CD4-positive, alpha-beta memory T cell (primary cell): ENCODE data around the gene POLR3G. TPM values are rescaled to one million over a fixed set of nuclear protein-coding genes. Genes with fewer than 3 reads are reported as not detected.

Source experiments
- CTCF ChIA-PET: fragments of 350-600 bp; sonication (Branson Sonifier 250); formaldehyde crosslinking; loops from one replicate; lab custom pipeline; 2021; ENCODE audit warnings: inconsistent platforms; ENCODE audit not compliant: partially characterized antibody; lab: Charles Lee
- POLR2A ChIA-PET: fragments of 350-600 bp; sonication (Branson Sonifier 250); formaldehyde crosslinking; loops from one replicate; lab custom pipeline; 2021; ENCODE audit not compliant: partially characterized antibody; lab: Charles Lee
- DNase-seq, 5 donors: peaks; one replicate each; pipeline versions ENCODE4 v3.0.0 to v3.0.0-alpha.2; 2020 to 2022; ENCODE audit warnings: mixed read lengths in 1 of 5
- H3K27ac ChIP-seq: one replicate; pipeline ENCODE4 v1.7.0; 2013; ENCODE audit warnings: low read depth, low read length
- H3K27me3 ChIP-seq: 2 replicates; pipeline ENCODE4 v1.7.0; 2013; ENCODE audit warnings: mild to moderate bottlenecking, low read length, moderate library complexity; ENCODE audit not compliant: insufficient read depth
- H3K36me3 ChIP-seq: 2 replicates; pipeline ENCODE4 v1.7.0; 2013; ENCODE audit warnings: mild to moderate bottlenecking, low read length, moderate library complexity; ENCODE audit not compliant: insufficient read depth
- H3K4me1 ChIP-seq: 2 replicates; pipeline ENCODE4 v1.7.0; 2013; ENCODE audit warnings: mild to moderate bottlenecking, low read length, moderate library complexity; ENCODE audit not compliant: insufficient read depth
- H3K4me3 ChIP-seq, 2 donors: one replicate each; pipeline ENCODE4 v1.7.0; 2013; ENCODE audit warnings: low read length in 2 of 2, mild to moderate bottlenecking in 1 of 2
- H3K9me3 ChIP-seq, 2 donors: one replicate each; pipeline ENCODE4 v1.7.0; 2013; ENCODE audit warnings: low read length in 2 of 2, control low read depth in 1 of 2; ENCODE audit not compliant: control insufficient read depth in 1 of 2
- H3K27ac Mint-ChIP-seq, 7 donors: one replicate each; pipeline ENCODE4 v1.8.0; 2020 to 2021; ENCODE audit warnings: mixed read lengths in 7 of 7, mild to moderate bottlenecking in 6 of 7, inconsistent platforms in 3 of 7, moderate library complexity in 3 of 7
- H3K27me3 Mint-ChIP-seq, 2 donors: one replicate each; pipeline ENCODE4 v1.8.0; 2020 to 2021; ENCODE audit warnings: mixed read lengths in 2 of 2
- H3K36me3 Mint-ChIP-seq, 2 donors: one replicate each; pipeline ENCODE4 v1.8.0; 2020 to 2021; ENCODE audit warnings: mixed read lengths in 2 of 2, inconsistent platforms in 1 of 2, mild to moderate bottlenecking in 1 of 2
- H3K4me1 Mint-ChIP-seq, 4 donors: one replicate each; pipeline ENCODE4 v1.8.0; 2020 to 2021; ENCODE audit warnings: mixed read lengths in 4 of 4, mild to moderate bottlenecking in 1 of 4
- H3K4me3 Mint-ChIP-seq, 8 donors: one replicate each; pipeline ENCODE4 v1.8.0; 2020 to 2021; ENCODE audit warnings: mixed read lengths in 8 of 8, mild to moderate bottlenecking in 7 of 8, moderate library complexity in 6 of 8, inconsistent platforms in 3 of 8
- H3K9me3 Mint-ChIP-seq, 8 donors: one replicate each; pipeline ENCODE4 v1.8.0; 2020 to 2021; ENCODE audit warnings: mixed read lengths in 8 of 8, mild to moderate bottlenecking in 5 of 8, inconsistent platforms in 3 of 8, moderate library complexity in 1 of 8
- intact Hi-C: fragments of 100-400 bp; cut with micrococcal nuclease; formaldehyde crosslinking; loops from one replicate; pipeline ENCODE4 v1.15.1; 2023
- polyA plus RNA-seq, 2 donors: library from polyadenylated mRNA; unstranded; fragments of 300-500 nt; fragmentation: Illumina TruSeq; gene quantifications; one replicate each; pipeline ENCODE4 v1.2.3, GENCODE V29; 2021
- total RNA-seq, 2 experiments: library from RNA; stranded (reverse); gene quantifications; one replicate each; pipeline ENCODE4 v1.2.3, GENCODE V29; 2021

Gene POLR3G
- total RNA-seq = 1 to 10 TPM; 1.2 to 1.5 TPM
- 1 to 10 TPM; 1.4 to 2.2 TPM for polyA plus RNA-seq

- Mint-ChIP-seq H3K9me3 (peaks cover 0 to 10% (median under 1%) of the 10 kb centered on the region in 8 donors), H3K27ac (peak within 1 kb of the TSS; percentile 84 to 98 (median 95)), H3K27me3 (no peaks in the 10 kb centered on the region), H3K4me1 (peaks cover 24 to 46% (median 35%) of the 10 kb centered on the region in 4 donors), H3K4me3 (peak within 1 kb of the TSS; percentile 95 to 99 (median 99)), H3K36me3 (peaks cover 13 to 20% of the 10 kb centered on the region in 2 donors)
- CTCF ChIA-PET = interaction anchor here (0.6 to 5.4 kb wide), 11 partner anchors 9 to 842 kb away, joined by 3 to 45 read pairs (median 3); partner anchors contain the start of genes CETN3 and LYSMD3
- no peaks in the 10 kb centered on the region for H3K36me3 ChIP-seq
- H3K27ac ChIP-seq = peak within 1 kb of the TSS; percentile 66
- no peaks in the 10 kb centered on the region for H3K9me3 ChIP-seq
- peak within 1 kb of the TSS; percentile 79 to 87 for H3K4me3 ChIP-seq
- POLR2A ChIA-PET = interaction anchor here (1.0 to 7.0 kb wide), 8 partner anchors 10 to 910 kb away, joined by 3 to 72 read pairs (median 8); partner anchors contain the start of genes ARRDC3, CETN3 and LYSMD3
- peak; percentile 91 to 93 (median 92) for DNase-seq
- H3K27me3 ChIP-seq = no peaks in the 10 kb centered on the region
- peaks cover 35% of the 10 kb centered on the region for H3K4me1 ChIP-seq
- intact Hi-C loops = loop anchor here (1.0 to 2.0 kb wide), 4 partner anchors 36 to 907 kb away; partner anchors contain the start of genes CETN3 and LYSMD3
Observed at GRCh38 chr5:90474235-90475107, at the start of gene POLR3G, which contains the start of gene MBLAC2. Gene POLR3G (plus strand): TSS chr5:90474864. CDS start chr5:90485568, 10,704 bp downstream. Gene MBLAC2 (minus strand): TSS chr5:90474771. CDS start chr5:90474292, 479 bp downstream.

GRCh38 chr5:90434116-90434714 lies 40.4 kb upstream of the POLR3G start:
- Mint-ChIP-seq H3K36me3 (no peaks in the 10 kb centered on the region), H3K27ac (no peak overlapping the region), H3K4me3 (no peak overlapping the region), H3K27me3 (peaks cover 7% of the 10 kb centered on the region in 2 donors), H3K4me1 (no peaks in the 10 kb centered on the region), H3K9me3 (no peaks in the 10 kb centered on the region)
- H3K27ac ChIP-seq = no peak overlapping the region
- H3K4me1 ChIP-seq = no peaks in the 10 kb centered on the region
- ChIA-PET CTCF (interaction anchor here (1.1 to 2.1 kb wide), 5 partner anchors 23 to 1706 kb away, joined by 3 to 10 read pairs (median 5); partner anchors contain the start of gene LYSMD3), POLR2A (interaction anchor here (1.1 kb wide), 1 partner anchor 24 kb away, joined by 7 read pairs; the partner anchor contains the start of gene CETN3)
- peak in 4 of 5 donors; percentile 19 to 26 (median 22) for DNase-seq
- intact Hi-C loops = loop anchor here (1.0 kb wide), 2 partner anchors 1701 to 1705 kb away; no protein-coding TSS in a partner anchor
- H3K27me3 ChIP-seq = no peaks in the 10 kb centered on the region
- no peaks in the 10 kb centered on the region for H3K9me3 ChIP-seq
- no peak overlapping the region for H3K4me3 ChIP-seq
- no peaks in the 10 kb centered on the region for H3K36me3 ChIP-seq

DNA sequence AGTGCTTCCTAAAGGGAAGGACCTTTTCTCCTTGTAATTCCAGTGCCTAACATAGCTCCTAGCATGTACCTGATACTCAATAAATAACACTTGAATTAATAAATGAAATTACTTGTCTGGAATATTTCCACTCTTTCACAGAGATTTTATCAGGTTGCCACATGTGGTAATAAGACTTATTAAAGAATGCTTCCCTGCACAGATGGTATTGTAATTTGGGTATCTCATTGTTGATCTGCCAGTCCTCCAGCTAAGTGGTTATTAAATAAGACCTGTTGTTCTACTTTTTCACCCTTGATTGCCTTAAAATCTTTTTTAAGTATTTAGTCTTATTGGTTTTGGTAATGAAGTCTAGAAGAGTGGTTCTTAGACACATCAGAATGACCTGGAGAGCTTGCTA lies 37.0 kb upstream of the POLR3G start:
- no peaks in the 10 kb centered on the region for H3K36me3 ChIP-seq
- H3K27me3 ChIP-seq = no peaks in the 10 kb centered on the region
- Mint-ChIP-seq H3K27ac (no peak overlapping the region), H3K9me3 (no peaks in the 10 kb centered on the region), H3K4me3 (no peak overlapping the region), H3K36me3 (no peaks in the 10 kb centered on the region), H3K27me3 (peaks cover 7% of the 10 kb centered on the region in 2 donors), H3K4me1 (peaks cover 0 to 7% (median 4%) of the 10 kb centered on the region in 4 donors)
- POLR2A ChIA-PET = interaction anchor here (1.4 kb wide), 1 partner anchor 28 kb away, joined by 6 read pairs; the partner anchor contains the start of gene CETN3
- H3K9me3 ChIP-seq = no peaks in the 10 kb centered on the region
- intact Hi-C loops = loop anchor here (2.0 kb wide), 1 partner anchor 37 kb away; the partner anchor contains the start of genes MBLAC2 and POLR3G
- H3K4me3 ChIP-seq = no peak overlapping the region
- no peak overlapping the region for H3K27ac ChIP-seq
- no peaks in the 10 kb centered on the region for H3K4me1 ChIP-seq
- DNase-seq = no peak
- CTCF ChIA-PET = interaction anchor here (0.7 to 7.6 kb wide), 8 partner anchors 11 to 1708 kb away, joined by 3 to 89 read pairs (median 5); partner anchors contain the start of gene LYSMD3

- Mint-ChIP-seq H3K4me1 (peaks cover 0 to 7% (median 4%) of the 10 kb centered on the region in 4 donors), H3K27ac (no peak overlapping the region), H3K9me3 (no peaks in the 10 kb centered on the region), H3K27me3 (peaks cover 7% of the 10 kb centered on the region in 2 donors), H3K4me3 (no peak overlapping the region), H3K36me3 (no peaks in the 10 kb centered on the region)
- Histone ChIP-seq H3K27ac (no peak overlapping the region), H3K36me3 (no peaks in the 10 kb centered on the region), H3K27me3 (no peaks in the 10 kb centered on the region), H3K4me3 (no peak overlapping the region), H3K9me3 (no peaks in the 10 kb centered on the region), H3K4me1 (no peaks in the 10 kb centered on the region)
- DNase-seq = no peak
- POLR2A ChIA-PET = interaction anchor here (0.8 to 1.4 kb wide), 2 partner anchors 27 to 28 kb away, joined by 3 to 6 read pairs; partner anchors contain the start of gene CETN3
- intact Hi-C loops = loop anchor here (2.0 kb wide), 1 partner anchor 37 kb away; the partner anchor contains the start of genes MBLAC2 and POLR3G
- CTCF ChIA-PET = interaction anchor here (1.0 to 7.6 kb wide), 7 partner anchors 11 to 346 kb away, joined by 3 to 89 read pairs (median 6); partner anchors contain the start of gene LYSMD3
Observed at GRCh38 chr5:90438100-90438499, 36.6 kb upstream of the POLR3G start.

DNA sequence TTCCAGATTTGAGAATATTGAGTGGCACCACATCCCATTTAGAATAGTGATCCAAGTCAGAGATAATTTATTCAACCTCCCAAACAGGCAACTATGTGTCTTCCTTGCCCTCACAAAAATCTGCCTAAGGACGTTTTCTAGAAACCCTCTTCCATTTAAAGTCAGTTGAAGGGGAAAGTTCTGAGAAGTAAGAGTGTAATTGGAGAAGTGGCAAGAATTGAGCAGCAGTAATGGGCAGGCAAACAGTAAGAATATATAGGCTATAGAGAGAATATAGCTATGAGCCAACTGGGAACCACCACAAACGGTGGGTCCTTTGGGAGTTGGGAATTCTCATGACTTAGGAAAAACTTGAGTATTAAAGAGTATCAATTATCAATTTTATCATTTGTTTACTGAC lies 34.0 kb upstream of the POLR3G start:
- Histone ChIP-seq H3K9me3 (no peaks in the 10 kb centered on the region), H3K4me1 (no peaks in the 10 kb centered on the region), H3K27ac (no peak overlapping the region), H3K36me3 (no peaks in the 10 kb centered on the region), H3K4me3 (no peak overlapping the region), H3K27me3 (no peaks in the 10 kb centered on the region)
- Mint-ChIP-seq H3K27ac (no peak overlapping the region), H3K4me1 (peaks cover 0 to 7% (median 4%) of the 10 kb centered on the region in 4 donors), H3K27me3 (peaks cover 7% of the 10 kb centered on the region in 2 donors), H3K36me3 (no peaks in the 10 kb centered on the region), H3K4me3 (peak overlapping the region in 5 of 8 donors; percentile 62 to 88 (median 81)), H3K9me3 (no peaks in the 10 kb centered on the region)
- DNase-seq = no peak
- intact Hi-C loops = loop anchor here (1.0 kb wide), 1 partner anchor 164 kb away; no protein-coding TSS in a partner anchor
- ChIA-PET CTCF (interaction anchor here (2.2 to 7.6 kb wide), 6 partner anchors 13 to 343 kb away, joined by 8 to 89 read pairs (median 26); partner anchors contain the start of genes LYSMD3, MBLAC2 and POLR3G), POLR2A (interaction anchor here (1.5 kb wide), 1 partner anchor 89 kb away, joined by 8 read pairs; the partner anchor contains the start of gene LYSMD3)

DNA sequence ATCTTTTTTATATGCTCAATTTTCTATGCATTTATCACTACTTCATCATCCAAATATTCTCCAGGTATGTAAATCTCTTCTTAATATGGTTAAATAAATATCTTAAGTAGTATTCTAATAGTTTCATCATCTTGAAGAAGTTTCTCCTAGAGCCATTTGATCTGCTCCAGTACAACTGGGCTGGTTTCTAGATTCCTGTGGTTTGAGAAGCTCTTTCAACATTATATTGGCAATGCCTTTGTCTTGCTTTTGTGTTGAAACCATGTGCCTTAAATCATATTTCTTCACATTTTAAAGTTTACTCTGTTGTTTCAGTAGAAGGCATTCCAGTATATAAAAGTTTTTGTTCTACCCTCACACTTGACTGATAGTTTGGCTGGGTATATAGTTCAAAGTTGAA lies 27.7 kb upstream of the POLR3G start:
- peaks cover 0 to 5% (median 0%) of the 10 kb centered on the region in 8 donors for H3K9me3 Mint-ChIP-seq
- CTCF ChIA-PET = no interaction called here
- H3K4me1 Mint-ChIP-seq = no peaks in the 10 kb centered on the region
- intact Hi-C loops = no loop called here
- H3K27me3 ChIP-seq = no peaks in the 10 kb centered on the region
- no peak overlapping the region for H3K4me3 Mint-ChIP-seq
- POLR2A ChIA-PET = no interaction called here
- H3K27me3 Mint-ChIP-seq = no peaks in the 10 kb centered on the region
- H3K4me1 ChIP-seq = no peaks in the 10 kb centered on the region
- H3K4me3 ChIP-seq = no peak overlapping the region
- no peak overlapping the region for H3K27ac ChIP-seq
- no peak for DNase-seq
- H3K36me3 ChIP-seq = no peaks in the 10 kb centered on the region
- H3K27ac Mint-ChIP-seq = no peak overlapping the region
- peaks cover 0 to 3% of the 10 kb centered on the region in 2 donors for H3K36me3 Mint-ChIP-seq
- H3K9me3 ChIP-seq = no peaks in the 10 kb centered on the region
